GM13976 (cell line): ENCODE measurements around the gene ZNF135.

Experiments
- DNase-seq: peaks from one replicate; pipeline ENCODE4 v3.0.0; 2012; ENCODE audit warnings: low spot score
- in situ Hi-C: fragments of 300-500 bp; cut with MboI; formaldehyde crosslinking; loops from one replicate; pipeline ENCODE4 v1.12.0; 2022; ENCODE audit warnings: low sequenced_read_pairs, mixed read lengths, inconsistent platforms; ENCODE audit not compliant: unreplicated experiment
- TF ChIP-seq, protein P1 (sequence below): IDR thresholded peaks from 2 replicates; pipeline ENCODE4 v1.5.1; 2012; ENCODE audit warnings: borderline replicate concordance, mild to moderate bottlenecking; ENCODE audit not compliant: insufficient read depth; ENCODE audit errors: extremely low read depth, missing control alignments, control extremely low read depth

ZNF135 gene

GRCh38 chr19:58089846-58090245 lies 30.8 kb downstream of the ZNF135 start:
- DNase-seq: no peak
- TF ChIP-seq, protein P1, sequence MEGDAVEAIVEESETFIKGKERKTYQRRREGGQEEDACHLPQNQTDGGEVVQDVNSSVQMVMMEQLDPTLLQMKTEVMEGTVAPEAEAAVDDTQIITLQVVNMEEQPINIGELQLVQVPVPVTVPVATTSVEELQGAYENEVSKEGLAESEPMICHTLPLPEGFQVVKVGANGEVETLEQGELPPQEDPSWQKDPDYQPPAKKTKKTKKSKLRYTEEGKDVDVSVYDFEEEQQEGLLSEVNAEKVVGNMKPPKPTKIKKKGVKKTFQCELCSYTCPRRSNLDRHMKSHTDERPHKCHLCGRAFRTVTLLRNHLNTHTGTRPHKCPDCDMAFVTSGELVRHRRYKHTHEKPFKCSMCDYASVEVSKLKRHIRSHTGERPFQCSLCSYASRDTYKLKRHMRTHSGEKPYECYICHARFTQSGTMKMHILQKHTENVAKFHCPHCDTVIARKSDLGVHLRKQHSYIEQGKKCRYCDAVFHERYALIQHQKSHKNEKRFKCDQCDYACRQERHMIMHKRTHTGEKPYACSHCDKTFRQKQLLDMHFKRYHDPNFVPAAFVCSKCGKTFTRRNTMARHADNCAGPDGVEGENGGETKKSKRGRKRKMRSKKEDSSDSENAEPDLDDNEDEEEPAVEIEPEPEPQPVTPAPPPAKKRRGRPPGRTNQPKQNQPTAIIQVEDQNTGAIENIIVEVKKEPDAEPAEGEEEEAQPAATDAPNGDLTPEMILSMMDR: no peak
- in situ Hi-C loops: no loop called here

DNA sequence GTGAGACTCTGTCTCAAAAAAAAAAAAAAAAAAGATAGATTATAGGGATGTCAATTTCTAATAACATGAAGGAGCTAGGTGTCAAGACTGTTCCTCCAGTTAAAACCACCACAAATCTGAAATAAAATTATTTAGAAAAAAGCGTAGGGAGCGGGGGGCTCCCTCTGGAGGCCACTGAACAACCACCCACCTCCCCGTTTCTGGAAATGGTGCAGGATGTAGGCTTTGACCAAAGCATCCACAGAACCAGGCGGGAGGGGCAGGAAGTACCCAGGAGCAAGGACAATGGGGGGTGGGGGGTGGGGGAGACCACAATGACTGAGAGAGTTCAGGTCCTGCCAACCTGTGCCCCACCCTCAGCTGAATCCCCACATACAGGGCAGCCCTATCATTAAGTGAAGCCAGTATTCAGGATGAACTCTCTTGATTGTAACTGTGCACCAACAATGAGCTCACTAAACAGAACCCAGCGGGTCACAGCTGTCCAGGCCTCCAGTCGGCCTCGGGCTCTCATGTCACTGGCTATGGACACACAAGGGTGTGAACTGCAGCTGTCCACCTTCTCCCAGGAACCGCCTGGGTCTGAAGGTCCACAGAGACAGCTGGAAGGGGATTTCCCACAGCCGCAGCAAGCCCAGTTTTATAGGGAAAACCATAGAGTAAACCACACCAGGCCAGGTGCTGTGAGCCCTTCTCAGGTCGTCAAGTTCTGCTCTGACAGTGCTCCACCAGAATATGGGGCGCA lies 32.3 kb downstream of the ZNF135 start:
- in situ Hi-C loops: no loop called here
- DNase-seq: no peak
- TF ChIP-seq, protein P1: no peak

- in situ Hi-C loops: no loop called here
- DNase-seq: no peak
- TF ChIP-seq, protein P1: no peak
These were observed 34.0 kb downstream of the ZNF135 start for GRCh38 chr19:58093071-58093470.

- DNase-seq: no peak
- TF ChIP-seq, protein P1: no peak
- in situ Hi-C loops: no loop called here
These were observed 36.2 kb downstream of the ZNF135 start for GRCh38 chr19:58095328-58095727.

GRCh38 chr19:58096884-58097283 lies 37.8 kb downstream of the ZNF135 start:
- TF ChIP-seq, protein P1: no peak
- in situ Hi-C loops: no loop called here
- no peak for DNase-seq

DNA sequence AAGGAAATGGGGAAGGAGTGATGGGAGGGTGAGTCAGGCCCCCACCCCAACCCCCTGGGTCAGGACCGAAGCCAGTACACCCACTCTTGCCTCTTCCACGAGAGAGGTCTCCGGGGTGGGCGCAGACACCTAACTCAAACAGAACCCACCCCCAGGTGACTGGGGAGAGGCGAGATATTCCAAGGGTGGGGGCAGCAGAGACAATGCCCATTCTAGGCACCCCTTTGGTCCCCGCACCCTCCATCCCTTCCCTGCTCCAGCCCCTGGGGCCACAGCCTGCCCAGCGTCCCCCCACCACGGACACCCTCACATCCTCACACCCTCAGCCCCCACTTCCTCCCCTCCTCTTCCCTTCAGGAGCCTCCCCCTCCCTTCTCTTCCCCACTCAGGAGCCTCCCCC lies 38.3 kb downstream of the ZNF135 start:
- in situ Hi-C loops: no loop called here
- TF ChIP-seq, protein P1: no peak
- no peak for DNase-seq
